ENCODE measurements around the gene RGS12. TPM values are rescaled to one million over a fixed set of nuclear protein-coding genes. Genes with fewer than 3 reads are reported as not detected.

The RGS12 gene
- total RNA-seq, 1 donor from 2014 or later, result 4.4 TPM

DNA sequence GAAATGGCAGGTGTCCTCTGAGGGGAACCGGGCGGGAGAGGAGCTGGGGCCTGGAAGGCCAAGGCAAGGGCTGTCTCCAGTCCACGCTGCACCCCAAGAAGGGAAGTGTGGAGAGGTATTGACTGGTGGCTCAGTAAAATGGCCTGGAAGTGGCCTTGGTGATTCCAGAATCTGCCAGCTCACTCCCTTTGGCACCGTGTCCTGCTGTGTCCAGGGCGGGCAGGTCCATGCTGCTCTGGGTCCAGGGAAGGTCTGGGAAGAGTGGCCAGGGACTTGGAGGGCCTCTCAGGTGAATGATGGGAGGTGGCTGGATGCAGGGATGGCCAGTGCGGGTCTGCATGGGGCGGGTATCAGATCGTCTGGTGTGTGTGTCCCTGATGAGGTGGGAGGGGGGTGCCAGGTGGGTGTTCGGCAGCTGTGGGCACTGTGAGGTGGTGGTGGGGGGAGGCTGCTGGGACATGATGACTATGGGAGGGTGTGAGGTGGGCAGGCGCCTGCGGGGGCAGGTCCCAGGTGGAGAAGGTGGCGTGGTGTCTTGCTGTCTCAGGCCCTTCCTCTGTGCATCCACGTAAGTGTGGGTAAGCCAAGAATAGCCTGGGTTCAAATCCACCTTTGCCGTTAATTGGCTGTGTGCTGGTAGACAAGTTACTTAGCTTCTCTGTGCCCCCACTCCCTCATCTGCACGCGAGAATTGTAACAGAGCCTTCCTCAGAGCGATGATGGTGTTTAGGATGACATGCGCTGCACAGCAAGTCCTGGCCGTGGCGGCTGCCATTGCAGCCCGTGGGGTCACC lies 17.7 kb downstream of the RGS12 start:
- intact Hi-C loops (cut with micrococcal nuclease), result no loop called here

DNA sequence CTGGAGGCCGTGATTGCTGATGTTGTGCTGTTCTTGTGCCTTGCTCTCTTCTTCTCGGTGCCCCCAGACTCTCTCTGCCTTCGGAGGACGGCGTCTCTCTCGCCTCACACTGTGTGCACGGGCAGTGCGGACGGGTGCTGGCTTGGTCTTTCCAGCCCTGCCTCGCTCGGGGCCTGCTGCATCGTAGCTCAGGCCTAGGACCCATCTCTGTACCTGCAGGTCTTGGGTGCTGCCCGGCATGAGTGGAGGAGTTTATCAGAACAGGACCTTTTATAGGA lies 18.2 kb downstream of the RGS12 start:
- intact Hi-C loops (cut with micrococcal nuclease), result no loop called here

DNA sequence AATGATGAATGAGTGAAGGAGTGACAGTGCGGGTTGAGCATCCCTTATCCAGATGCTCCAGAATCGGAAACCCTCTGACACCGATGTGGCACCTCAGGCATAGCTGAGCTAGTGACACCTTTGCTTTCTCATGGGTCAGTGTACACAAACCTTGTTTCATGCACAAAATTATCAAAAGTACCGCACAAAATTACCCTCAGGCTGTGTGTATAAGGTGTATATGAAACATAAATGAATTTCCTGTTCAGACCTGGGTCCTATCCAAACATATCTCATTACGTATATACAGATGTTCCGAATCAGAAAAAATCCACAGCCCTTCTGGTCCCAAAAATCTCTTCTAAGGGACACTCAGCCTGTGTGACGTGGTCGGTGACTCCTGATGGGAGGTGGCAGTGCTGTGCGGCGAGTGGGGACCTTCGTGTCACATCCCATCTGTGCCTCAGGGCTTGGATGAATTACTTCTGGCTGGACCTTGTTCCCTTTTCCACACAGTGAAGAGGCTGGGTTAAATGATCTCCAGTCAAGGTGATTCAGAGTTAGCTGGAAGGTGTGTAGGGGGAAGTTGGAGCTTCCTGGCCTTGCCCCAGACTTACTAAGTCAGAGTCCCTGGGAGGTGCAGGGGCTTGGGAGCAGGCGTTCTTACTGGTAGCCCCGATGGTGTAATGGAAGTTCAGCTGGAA lies 18.8 kb downstream of the RGS12 start:
- intact Hi-C loops (cut with micrococcal nuclease), result no loop called here

DNA sequence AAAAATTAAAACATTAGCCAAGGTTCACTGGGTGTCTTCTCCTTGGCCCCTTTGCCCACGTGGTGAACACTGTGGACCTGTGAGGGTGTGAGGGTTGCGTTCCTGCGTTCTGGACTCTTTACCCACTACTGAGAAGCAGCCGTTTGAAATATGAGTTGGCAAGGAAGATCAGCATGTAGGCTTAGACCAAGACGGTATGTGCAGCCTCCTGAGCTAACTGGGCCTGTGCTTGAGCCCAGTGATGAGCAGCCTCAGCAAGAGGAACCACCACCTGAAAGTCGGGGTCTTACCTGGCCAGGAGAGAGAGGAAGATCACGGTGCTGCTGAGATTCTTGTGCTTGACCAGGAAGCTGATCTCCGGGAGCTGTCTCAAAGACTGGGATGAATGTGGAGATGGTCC lies 19.5 kb downstream of the RGS12 start:
- intact Hi-C loops (cut with micrococcal nuclease), result no loop called here

DNA sequence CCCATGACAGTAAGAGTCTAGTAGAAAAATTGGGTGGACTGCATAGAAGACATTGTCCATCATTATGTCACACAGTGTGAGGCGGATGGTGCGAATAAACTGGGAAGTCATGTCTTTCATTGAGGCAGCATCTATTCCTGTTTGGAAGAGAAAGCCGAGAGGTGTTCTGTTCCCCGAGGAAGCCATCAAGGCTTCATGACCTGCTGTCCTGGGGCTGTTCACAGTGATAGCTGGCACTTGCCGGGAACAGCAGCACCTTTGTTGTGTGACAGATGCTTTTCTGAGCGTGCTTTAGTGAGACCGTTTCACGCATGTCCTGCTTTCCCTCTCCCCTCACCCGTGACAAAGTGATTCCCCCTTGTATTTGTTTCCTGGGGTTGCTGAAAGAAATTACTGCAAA lies 20.3 kb downstream of the RGS12 start:
- intact Hi-C loops (cut with micrococcal nuclease), result no loop called here

DNA sequence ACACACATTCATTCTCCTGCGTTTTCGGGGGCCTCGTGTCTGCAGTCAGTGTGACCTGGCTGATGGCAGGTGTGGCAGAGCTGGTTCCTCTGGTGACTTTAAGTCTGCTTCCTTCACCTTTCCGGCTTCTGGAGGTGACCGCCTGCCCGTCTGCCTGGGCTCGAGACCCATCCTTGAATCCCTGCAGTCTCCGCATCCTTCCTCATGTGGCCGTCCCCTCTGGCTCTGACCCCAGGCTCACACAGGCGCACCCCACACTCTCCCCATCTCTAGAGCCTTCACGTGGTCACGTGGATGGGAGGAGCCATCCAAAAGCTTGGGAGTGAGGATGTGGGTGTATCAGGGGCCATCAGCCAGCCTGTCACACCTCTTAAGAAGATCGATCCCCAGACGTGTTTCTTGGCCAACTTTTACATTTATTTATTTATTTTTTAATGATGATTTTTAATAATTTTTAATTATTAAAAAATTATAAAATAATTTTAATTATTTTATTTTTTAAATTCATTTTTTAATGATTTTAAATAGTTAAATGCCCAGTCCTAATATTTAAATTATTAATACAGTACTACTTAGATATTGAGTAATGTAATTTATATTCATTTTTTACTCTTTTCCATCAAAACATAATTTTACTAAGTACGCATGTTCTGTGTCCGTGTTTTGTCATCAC lies 20.9 kb downstream of the RGS12 start:
- intact Hi-C loops (cut with micrococcal nuclease), result no loop called here

DNA sequence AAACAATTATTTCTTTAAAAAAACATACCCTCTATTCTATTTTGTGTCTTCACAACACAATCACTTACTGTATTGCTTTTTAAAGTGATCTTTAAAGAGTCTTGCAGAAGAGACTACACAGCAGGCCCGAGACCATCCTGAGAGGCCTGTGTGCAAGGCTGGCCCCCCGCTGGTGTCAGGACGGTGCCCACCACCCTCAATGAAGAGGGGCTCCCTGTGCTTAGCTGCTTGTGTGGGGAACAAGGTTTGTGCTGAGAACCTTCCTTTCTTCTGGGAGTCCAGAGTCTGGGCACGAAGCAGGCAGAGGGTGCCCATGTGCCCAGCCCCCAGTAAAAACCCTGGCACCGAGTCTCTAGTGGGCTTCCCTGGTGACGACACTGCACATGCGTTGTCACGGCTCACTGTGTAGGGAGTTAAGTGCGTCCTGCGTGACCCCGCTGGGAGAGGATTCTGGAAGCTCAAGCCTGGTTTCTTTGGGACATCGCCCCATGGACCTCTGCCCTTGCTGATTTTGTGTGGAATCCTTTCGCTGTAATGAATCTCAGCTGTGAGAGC lies 22.0 kb downstream of the RGS12 start:
- intact Hi-C loops (cut with micrococcal nuclease), result no loop called here

DNA sequence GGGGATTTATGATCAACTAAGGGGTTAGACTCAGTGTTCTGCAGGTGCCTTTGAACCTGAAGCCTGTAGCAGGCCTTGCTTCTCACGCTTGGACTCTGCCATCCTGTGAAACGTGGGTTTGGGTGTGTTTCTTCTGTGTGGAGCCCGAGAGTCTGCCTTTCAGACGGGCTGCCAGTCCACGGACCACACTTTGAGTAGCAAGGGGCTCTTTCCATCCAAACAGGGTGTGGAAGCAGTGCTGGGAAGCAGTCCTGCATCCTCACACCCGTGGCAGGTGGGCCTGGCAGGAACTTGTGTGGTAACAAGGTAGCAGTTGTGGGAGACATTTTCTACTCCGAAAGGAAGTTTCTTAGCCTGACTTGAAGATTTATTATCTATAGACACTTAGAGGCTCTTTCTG lies 22.7 kb downstream of the RGS12 start:
- intact Hi-C loops (cut with micrococcal nuclease), result no loop called here

DNA sequence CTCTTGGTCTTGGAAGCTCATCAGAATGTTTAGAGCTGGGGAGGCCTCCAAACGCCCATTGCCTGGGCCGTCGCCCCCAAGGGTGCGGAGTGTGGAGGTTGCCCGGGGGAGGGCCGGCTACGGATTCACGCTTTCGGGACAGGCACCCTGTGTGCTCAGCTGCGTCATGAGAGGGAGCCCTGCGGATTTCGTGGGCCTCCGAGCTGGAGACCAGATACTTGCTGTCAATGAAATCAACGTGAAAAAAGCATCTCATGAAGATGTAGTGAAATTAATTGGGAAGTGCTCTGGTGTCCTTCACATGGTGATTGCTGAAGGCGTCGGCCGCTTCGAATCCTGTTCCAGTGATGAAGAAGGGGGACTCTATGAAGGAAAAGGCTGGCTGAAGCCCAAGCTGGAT lies 23.3 kb downstream of the RGS12 start:
- intact Hi-C loops (cut with micrococcal nuclease), result no loop called here

DNA sequence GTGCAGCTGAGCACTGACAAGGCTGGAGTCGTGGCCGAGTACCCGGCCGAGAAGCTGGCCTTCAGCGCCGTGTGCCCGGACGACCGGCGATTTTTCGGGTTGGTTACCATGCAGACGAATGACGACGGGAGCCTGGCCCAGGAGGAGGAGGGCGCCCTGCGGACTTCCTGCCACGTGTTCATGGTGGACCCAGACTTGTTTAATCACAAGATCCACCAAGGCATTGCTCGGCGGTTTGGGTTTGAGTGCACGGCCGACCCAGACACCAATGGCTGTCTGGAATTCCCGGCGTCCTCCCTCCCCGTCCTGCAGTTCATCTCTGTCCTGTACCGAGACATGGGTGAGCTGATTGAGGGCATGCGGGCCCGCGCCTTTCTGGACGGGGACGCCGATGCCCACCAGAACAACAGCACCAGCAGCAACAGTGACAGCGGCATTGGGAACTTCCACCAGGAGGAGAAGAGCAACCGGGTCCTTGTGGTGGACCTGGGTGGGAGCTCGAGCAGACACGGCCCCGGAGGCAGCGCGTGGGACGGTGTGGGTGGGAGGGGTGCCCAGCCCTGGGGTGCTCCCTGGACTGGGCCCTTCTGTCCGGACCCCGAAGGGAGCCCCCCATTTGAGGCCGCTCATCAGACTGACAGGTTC lies 24.3 kb downstream of the RGS12 start:
- intact Hi-C loops (cut with micrococcal nuclease), result no loop called here

DNA sequence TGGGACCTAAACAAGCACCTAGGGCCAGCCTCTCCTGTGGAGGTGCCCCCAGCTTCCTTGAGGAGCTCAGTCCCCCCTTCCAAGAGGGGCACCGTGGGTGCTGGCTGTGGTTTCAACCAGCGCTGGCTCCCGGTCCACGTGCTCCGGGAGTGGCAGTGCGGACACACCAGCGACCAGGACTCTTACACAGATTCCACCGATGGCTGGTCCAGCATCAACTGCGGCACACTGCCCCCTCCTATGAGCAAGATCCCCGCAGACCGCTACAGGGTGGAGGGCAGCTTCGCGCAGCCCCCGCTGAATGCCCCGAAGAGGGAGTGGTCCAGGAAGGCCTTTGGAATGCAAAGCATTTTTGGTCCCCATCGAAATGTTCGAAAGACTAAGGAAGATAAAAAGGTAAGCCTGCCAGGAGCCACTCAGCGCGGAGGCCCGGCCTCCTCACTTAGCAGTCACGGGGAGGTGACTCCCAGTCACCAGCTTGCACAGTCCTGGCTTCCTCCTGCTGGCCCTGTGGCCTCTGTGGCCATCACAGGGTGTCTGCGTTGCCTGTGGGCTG lies 24.9 kb downstream of the RGS12 start:
- intact Hi-C loops (cut with micrococcal nuclease), result no loop called here

DNA sequence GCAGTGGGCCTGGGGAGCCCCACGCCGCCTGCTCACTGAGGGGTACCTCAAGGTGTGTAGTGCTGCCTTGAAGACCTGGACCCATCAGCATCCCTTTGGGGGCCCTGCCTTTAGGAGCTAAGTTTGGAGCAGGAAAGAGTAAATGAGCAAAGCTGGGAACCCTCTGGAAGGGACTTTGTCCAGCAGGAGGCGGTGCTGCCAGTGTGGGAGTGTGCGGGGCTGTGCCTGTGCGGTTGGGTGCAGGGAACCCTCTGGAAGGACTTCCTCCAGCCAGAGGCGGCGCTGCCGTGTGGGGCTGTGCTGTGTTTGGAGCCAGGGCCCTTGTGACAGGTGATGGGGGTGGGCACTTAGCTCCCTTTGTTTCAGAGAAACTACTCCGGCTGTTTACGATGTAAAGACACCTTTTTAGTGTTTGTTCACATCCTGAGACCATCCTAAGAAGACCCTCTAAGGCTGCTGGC lies 25.8 kb downstream of the RGS12 start:
- intact Hi-C loops (cut with micrococcal nuclease), result no loop called here

DNA sequence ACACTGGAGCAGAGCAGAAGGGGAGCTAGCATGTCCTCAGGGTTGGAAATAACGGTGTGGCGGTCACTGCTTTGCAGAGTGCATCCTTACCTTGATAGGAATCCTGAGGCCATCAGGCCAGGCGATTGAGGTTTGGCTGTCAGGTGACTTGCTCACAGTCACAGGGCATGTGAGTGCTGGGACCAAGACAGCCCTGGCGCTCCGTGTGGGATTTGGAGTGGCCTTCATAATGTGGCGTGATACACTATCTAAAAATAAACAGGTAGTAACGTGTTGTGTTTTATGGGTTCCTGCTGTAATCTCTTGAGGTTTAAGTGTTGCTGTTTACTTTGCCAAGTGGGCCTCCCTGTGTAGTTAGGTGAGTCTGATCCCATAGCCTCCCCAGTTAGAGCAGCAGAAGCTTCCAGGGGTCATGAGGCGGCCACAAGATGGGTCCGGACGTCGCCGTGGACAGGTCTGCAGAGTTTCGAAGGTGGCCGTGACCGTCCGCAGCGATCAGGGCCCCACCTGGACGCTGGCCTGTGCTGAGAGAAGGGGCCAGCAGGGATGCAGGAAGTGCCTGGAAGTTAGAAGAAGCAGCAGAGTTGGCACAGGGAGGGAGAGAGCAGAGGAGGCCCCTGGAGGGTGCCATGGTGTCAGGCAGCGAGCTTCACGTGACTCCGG lies 27.7 kb downstream of the RGS12 start:
- intact Hi-C loops (cut with micrococcal nuclease), result no loop called here

DNA sequence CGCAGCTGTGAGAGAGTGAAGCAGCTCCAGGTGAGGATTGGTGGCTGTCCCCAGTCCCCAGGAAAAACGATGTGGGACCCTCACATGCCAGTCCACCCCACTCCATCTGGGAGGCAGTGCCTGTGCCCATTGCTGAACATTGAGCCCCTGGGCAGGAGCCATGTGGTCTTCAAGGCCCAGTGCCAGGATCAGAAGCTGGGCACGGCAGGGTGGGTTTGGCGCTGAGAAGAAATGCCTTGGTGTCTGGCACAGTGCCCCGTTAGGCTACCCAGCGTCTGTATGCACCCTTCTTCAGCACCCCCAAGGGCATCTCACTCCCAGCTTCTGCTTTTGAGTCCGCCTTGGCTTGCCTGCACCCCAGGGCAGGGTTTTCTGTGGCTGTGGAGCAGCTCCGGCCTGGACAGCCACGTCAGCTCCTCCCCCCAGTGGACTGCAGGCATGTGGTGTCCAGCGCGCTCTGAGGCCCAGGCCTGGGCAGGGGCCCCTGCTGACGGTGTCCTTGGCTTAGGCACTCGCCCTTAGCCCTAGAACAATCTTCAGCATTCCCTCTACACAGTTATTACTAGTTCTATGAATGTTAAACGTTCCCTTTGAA lies 28.6 kb downstream of the RGS12 start:
- intact Hi-C loops (cut with micrococcal nuclease), result no loop called here

DNA sequence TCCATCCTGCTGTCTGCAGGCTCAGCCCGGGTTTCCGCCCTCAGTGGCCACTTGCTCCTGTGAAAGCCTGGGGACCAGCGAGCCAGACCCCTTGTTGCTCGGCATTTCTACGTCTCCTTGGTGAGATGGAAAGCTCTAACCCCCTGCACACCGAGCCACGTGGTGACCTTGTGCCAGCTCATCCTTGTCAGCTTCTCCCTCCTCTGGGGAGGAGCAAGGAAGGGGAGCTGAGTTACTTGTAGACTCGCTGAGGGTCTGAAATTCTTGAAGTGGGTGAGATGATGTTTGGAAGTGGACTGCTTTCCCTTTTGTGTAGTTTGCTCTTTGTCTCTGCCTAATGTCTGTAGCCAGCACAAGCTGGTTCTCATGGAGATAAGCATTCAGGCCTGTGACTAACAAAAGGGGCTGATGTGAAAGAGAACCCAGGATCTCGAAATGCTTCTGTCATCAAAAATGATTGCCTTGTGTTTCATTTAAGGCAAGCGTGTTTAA lies 29.3 kb downstream of the RGS12 start:
- intact Hi-C loops (cut with micrococcal nuclease), result no loop called here

DNA sequence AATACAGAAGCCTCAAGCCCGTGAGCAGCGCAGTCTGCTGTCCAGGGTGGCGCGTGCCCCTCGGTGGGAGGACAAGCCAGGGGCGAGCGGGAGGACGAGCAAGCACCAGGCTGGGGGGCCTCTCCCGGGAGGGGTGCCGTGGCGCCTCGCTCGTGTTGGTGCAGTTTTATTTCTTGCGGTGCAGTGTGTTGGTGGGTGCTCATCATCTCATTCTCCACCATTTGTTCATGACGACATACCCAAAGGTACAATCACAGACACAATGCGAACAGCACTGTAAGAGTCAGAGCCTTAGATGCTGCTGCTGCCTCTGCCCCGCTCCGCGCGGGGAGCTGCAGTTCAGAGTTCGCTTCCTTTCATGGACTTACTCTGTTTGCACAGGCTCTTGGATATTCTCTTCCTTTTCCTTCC lies 30.3 kb downstream of the RGS12 start:
- intact Hi-C loops (cut with micrococcal nuclease), result no loop called here

DNA sequence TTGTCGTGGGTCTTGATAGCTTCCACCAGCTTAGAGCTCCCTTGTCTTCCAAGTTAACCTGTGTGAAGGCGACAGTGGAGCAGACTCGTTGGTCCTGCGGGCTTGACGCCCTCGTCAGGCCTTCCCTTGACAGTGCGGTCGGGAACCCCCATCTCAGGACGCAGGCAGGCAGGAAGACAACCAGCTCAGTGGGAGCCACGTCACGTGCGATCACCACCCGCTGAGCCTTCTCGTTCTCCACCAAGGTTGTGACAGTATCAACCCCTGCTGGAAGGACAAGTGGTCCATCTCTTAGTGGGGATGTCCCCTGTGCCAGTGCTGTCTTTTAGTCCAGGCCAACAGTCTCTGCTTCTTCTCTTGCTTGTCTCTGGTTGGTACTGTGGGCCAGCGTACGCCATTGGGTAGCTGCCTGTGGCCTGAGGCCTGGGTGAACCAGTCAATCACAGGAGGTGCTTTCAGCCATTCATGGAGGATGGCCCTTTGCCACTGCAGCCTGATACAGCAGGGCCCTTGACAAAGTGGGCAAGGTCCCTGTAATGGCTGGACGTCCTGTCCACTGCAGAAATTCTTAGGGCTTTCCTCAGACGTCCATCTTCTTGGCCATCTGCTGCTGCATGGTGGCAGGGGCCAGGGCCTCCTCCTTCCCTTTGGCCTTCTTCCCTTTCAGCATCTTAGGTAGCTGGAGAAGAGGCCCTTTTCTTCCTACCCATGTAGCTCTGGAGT lies 31.4 kb downstream of the RGS12 start:
- intact Hi-C loops (cut with micrococcal nuclease), result no loop called here

DNA sequence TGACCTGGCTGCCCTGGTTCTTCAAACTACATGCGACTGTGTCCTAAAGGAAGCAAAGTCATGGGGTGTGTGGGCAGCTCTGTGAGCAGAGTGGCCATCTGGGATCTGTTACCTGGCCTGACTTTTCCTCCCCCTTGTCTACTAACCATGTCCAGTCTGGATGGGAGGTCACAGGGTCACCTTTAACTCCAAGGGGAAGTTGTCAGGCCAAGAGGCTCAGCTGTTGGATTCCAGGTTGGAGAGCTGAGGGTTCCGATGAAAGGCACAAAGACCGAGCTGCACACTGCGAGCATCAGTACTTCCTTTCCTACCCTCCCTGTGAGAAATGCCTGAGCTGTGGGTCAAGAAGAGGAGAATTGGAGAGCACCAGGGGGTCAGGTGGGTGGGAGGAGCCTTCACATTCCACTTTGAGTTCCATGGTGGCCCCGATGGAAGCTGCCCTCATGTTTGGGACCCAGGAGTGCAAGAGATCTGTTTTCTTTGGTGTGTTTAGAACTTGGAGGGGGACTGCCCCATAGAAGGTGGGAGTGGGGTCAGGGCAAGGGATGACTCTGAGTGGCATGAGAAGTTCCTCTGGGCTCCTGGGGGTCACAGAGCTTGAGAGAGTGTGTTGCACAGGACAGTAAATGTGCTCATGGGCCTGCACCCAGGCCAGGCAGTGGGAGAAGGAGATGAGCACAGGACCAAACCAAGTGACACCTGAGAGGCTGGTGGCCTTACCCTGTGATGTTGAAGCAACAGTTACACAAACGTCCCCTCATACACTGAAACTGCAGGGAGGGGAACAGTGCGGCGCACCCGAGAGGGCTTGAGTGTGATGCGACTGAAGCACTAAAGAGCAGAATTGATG lies 36.2 kb downstream of the RGS12 start:
- intact Hi-C loops (cut with micrococcal nuclease), result no loop called here

DNA sequence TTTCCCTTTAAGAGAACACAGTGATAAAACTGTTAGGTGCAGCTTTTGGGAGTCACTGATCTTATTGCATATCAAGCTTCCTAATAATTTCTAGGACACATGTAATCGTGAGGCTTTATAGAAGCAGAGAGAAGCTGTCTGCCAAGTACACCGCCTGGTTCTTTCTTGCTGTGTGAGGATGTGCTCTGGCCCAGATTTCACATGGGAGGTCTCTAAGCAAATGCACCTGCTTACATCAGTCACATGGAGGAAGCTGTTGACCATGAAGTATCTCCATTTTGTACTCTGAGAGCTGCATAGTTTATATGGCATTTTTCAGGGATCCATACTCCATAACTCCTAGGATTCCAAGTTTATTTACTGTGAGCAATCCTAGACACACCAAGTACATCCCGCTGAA lies 37.1 kb downstream of the RGS12 start:
- intact Hi-C loops (cut with micrococcal nuclease), result no loop called here

Measured in T-helper 2 cell treated with Interferon-gamma antibody and Interleukin-4, amounts not matched to agents 100 ng/mL and 5 ng/mL, for 36 hours (primary cell).